ENCODE measurements around the gene FZD2. TPM values are rescaled to one million over a fixed set of nuclear protein-coding genes. Genes with fewer than 3 reads are reported as not detected.

FZD2 gene
- 70.3 and 78.9 TPM in 2 replicates for total RNA-seq

DNA sequence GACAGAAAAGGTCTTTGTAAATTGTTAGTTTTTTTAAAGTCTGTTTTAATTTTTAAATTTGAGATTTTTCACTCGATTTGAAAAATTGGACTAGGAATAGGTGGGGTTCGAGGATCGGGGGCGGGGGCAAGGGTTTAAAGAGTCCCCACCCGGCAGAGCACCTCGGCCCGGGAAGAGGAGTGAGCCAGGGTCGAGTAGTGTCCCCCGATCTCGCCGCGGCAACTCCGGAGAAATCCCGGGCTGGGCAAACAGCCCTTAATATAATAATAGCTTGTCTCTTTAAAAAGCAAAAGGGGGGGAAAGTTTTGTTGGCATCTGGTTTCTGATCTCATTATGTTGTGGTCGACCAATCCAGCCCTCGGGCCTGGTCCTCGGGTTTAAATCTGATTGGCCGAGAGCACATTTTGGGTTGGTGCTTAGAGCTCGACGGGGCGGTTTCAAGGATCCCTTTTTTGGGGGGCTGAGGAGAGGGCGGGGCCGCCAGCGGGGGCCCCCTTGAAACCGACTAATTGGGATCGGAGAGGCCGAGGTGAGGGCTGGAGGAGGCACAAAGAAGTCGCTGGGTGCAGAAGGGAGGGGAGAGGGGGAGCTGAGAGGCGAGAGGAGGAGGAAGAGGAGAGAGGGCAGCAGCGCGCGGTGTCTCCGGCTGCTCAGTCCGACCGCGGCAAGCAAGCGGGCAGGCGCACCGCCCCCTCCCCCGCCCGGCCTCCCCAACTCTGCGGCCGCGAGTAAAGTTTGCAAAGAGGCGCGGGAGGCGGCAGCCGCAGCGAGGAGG, at the start of gene FZD2:
TSS of gene FZD2 (plus strand) at position 653 of the 775 bp plus-strand sequence. CDS start 205 bp downstream, outside the sequence.

Other genes with a start within 250 kb of the FZD2 start
- not detected in 2 replicates for gene RUNDC3A, start 248.9 kb upstream of the FZD2 start, total RNA-seq
- 76.3 and 76.4 TPM in 2 replicates for gene SLC25A39, start 232.7 kb upstream of the FZD2 start, total RNA-seq
- 201 and 244 TPM in 2 replicates for gene GRN, start 212.2 kb upstream of the FZD2 start, total RNA-seq
- 3.6 and 4.4 TPM in 2 replicates for gene FAM171A2, start 193.6 kb upstream of the FZD2 start, total RNA-seq
- 0.36 and 0.49 TPM in 2 replicates for gene ITGA2B, start 167.8 kb upstream of the FZD2 start, total RNA-seq
- gene GPATCH8, start 54.1 kb upstream of the FZD2 start, total RNA-seq: 38.7 and 48.2 TPM in 2 replicates
- gene MEIOC, start 99.0 kb downstream of the FZD2 start, total RNA-seq: under 0.01 and 0.16 TPM in 2 replicates
- 23.0 and 23.8 TPM in 2 replicates for gene CCDC43, start 132.3 kb downstream of the FZD2 start, total RNA-seq
- gene DBF4B, start 151.2 kb downstream of the FZD2 start, total RNA-seq: 2.1 and 2.7 TPM in 2 replicates
- gene ADAM11, start 201.5 kb downstream of the FZD2 start, total RNA-seq: 0.61 and 1.3 TPM in 2 replicates